Effector memory CD4-positive, alpha-beta T cell (primary cell): ENCODE results near the gene SPC25.

Experiments
- DNase-seq, 3 donors: peaks; one replicate each; pipeline ENCODE4 v3.0.0-alpha.2; 2020
- H3K27ac ChIP-seq: 2 replicates; pipeline ENCODE4 v1.7.0; 2013; ENCODE audit warnings: mild to moderate bottlenecking, low read length, moderate library complexity; ENCODE audit not compliant: insufficient read depth, poor library complexity, severe bottlenecking
- H3K27me3 ChIP-seq: replicated peaks from 2 replicates; pipeline ENCODE4 v1.7.0; 2013; ENCODE audit warnings: mild to moderate bottlenecking, low read length; ENCODE audit not compliant: insufficient read depth, control insufficient read depth, poor library complexity, severe bottlenecking
- H3K36me3 ChIP-seq: 2 replicates; pipeline ENCODE4 v1.7.0; 2013; ENCODE audit warnings: mild to moderate bottlenecking, low read length, moderate library complexity; ENCODE audit not compliant: control insufficient read depth, insufficient read depth
- H3K4me1 ChIP-seq: 2 replicates; pipeline ENCODE4 v1.7.0; 2013; ENCODE audit warnings: low read length, mild to moderate bottlenecking; ENCODE audit not compliant: control insufficient read depth, insufficient read depth, poor library complexity, severe bottlenecking
- H3K4me3 ChIP-seq: 2 replicates; pipeline ENCODE4 v1.7.0; 2013; ENCODE audit warnings: low read length, low read depth, mild to moderate bottlenecking; ENCODE audit not compliant: insufficient read depth, poor library complexity, severe bottlenecking
- H3K9me3 ChIP-seq: 2 replicates; pipeline ENCODE4 v1.7.0; 2013; ENCODE audit warnings: mild to moderate bottlenecking, low read length, moderate library complexity; ENCODE audit not compliant: control insufficient read depth

Gene SPC25

DNA sequence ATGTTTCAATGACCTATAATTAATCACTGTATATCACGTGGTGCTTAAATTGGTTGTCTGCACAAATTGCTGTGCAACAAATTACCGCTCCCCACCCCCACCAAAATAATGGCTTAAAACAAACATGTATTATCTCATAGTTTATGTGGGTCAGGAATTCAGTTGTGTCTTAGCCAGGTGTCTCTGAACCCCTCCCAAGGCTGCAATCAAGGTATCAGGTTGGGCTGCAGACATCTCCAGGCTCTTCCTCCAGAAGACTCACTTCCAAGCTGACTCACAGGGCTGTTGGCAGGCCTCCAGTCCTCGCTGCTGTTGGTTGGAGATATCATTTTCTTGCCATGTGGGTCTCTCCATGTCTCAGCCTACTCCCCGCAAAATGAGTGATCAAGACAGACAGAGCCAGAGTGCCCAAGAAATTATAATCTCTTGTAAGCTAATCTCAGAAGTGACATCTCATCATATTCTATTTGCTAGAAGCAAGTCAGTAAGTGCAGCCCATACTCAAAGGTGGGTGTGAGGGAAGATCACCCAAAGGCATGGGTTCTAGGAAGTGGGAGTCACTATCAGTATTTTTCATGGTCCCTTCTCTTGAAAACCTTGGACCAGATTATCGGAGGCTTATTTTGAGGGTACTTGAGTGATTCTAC lies 38.4 kb downstream of the SPC25 start:
- H3K9me3 ChIP-seq: no peaks in the 10 kb centered on the region
- no peaks in the 10 kb centered on the region for H3K4me1 ChIP-seq
- H3K27ac ChIP-seq: no peak overlapping the region
- no peak for DNase-seq
- no peaks in the 10 kb centered on the region for H3K36me3 ChIP-seq
- H3K4me3 ChIP-seq: no peak overlapping the region
- H3K27me3 ChIP-seq: no peaks in the 10 kb centered on the region

DNA sequence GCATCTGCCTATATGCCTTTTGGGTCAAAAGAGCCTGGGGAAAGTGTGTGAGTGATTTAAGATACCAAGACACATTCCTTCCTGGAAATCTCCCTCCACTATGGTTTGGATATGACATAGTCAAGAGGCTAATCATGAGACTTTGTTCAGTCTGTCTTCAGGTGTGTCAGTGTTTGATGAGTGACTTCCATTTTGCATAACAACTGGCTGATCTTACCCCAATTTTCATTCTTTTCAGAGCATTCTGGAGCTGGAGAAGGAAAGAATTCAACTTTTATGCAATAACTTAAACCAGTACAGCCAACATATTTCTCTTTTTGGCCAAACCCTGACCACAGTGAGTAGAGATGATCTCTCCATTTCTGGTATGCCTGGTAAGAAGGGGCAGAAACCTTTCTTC lies 39.4 kb downstream of the SPC25 start:
- Histone ChIP-seq H3K4me1 (no peaks in the 10 kb centered on the region), H3K36me3 (no peaks in the 10 kb centered on the region)
- no peak for DNase-seq

DNA sequence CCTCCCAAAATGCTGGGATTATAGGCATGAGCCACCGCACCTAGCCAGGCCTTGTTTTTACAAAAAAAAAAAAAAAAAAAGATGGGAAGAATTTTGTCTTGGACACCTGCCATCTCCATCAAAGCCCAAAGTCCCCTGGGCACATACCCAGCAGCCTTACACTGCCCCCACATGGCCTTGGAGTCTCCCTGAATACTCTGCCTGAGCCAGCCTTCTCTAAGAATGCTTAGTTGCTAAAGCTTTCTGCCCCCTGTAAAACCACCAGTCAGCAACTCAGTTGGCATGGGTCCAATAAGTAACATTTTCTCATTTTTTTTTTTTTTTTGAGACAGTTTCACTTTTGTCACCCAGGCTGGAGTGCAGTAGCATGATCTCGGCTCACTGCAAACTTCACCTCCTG lies 40.6 kb downstream of the SPC25 start:
- Histone ChIP-seq H3K9me3 (no peaks in the 10 kb centered on the region), H3K36me3 (no peaks in the 10 kb centered on the region), H3K27me3 (no peaks in the 10 kb centered on the region), H3K27ac (no peak overlapping the region), H3K4me1 (no peaks in the 10 kb centered on the region), H3K4me3 (no peak overlapping the region)
- DNase-seq: no peak

More for the DNA sequence above, 39.4 kb downstream of the SPC25 start:
- Histone ChIP-seq H3K27ac (no peak overlapping the region), H3K9me3 (no peaks in the 10 kb centered on the region), H3K4me3 (no peak overlapping the region), H3K27me3 (no peaks in the 10 kb centered on the region)

DNA sequence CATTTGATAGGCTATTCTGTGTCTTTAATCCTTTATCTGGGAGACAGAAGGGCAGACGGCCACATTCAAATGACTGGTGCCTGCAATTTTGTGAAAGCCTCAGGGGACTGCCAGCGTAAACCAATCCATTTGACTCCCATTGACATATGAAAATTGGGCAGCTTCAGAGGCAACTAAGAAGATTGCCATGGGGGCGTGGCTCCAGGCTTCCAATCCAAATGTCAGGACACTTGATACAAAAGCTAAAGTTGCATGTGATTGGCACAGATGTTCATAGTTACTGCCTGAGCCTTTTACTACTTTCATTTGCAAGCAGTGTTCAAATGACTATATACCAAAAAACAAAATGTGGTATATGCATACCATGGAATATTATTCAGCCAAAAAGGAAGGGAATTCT lies 42.0 kb downstream of the SPC25 start:
- no peak for DNase-seq
- Histone ChIP-seq H3K36me3 (no peaks in the 10 kb centered on the region), H3K4me3 (no peak overlapping the region), H3K27me3 (no peaks in the 10 kb centered on the region), H3K27ac (no peak overlapping the region), H3K9me3 (no peaks in the 10 kb centered on the region), H3K4me1 (no peaks in the 10 kb centered on the region)

DNA sequence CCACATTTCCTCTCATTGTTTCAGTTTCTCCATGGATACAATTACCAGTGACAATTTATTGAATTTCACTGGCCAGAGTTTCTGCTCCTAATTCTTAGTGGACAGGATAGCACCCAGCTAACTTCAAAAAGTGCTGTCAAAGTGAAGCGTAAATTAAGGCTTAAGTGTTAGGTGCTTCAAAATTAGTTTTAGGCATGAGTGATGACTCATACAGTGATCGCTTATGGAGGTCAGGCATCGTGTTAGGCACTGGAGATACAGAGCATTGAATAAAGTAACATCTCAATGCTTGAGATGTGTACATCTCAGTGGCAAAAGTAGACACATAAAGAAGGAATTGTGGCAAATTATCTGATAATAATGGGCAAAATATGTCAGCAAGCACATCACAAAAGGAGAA lies 47.0 kb downstream of the SPC25 start:
- H3K27me3 ChIP-seq: no peaks in the 10 kb centered on the region
- no peak for DNase-seq
- no peaks in the 10 kb centered on the region for H3K36me3 ChIP-seq
- no peaks in the 10 kb centered on the region for H3K9me3 ChIP-seq
- no peaks in the 10 kb centered on the region for H3K4me1 ChIP-seq
- H3K4me3 ChIP-seq: no peak overlapping the region
- H3K27ac ChIP-seq: no peak overlapping the region

DNA sequence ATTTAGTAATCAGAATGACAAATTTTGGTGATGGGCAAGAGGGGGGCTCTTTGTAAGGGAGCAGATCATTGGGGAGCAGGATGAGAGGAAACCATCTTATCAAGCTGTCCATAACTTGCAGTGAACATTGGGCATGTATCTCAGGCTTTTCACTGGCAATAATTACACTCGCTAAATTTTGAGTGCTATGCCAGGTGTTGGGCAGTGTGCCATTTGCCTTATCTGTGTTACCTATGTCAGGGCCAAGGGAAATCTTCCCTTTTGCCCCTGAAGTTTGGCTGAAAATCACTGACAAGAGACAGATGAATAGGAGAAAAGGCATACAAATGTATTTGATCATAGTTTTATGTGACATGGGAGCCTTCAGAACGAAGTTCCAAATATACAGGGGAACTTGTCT lies 48.8 kb downstream of the SPC25 start:
- Histone ChIP-seq H3K27me3 (no peaks in the 10 kb centered on the region), H3K36me3 (no peaks in the 10 kb centered on the region), H3K27ac (no peak overlapping the region), H3K4me1 (no peaks in the 10 kb centered on the region), H3K4me3 (no peak overlapping the region), H3K9me3 (no peaks in the 10 kb centered on the region)
- no peak for DNase-seq

DNA sequence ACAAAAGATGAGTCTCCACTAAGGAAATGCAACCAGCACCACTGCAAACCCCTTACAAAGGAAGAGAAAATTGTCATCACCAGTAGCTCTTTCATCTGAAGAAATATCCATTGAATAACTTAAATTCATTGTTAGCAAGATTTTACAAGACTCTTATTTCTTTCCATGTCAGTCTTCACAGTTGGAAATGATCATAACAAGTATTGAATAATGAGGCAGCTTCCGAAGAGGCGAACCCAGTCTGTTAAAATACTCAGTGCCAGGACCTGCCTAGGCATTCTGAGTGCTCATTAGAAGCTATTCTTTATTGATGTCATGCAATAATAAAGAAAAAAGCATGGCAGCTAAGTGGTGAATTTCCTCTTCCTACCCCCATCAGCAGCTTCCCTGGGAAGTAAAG lies 54.3 kb downstream of the SPC25 start:
- Histone ChIP-seq H3K4me3 (no peak overlapping the region), H3K4me1 (no peaks in the 10 kb centered on the region), H3K27me3 (no peaks in the 10 kb centered on the region), H3K36me3 (no peaks in the 10 kb centered on the region), H3K9me3 (no peaks in the 10 kb centered on the region), H3K27ac (no peak overlapping the region)
- no peak for DNase-seq

DNA sequence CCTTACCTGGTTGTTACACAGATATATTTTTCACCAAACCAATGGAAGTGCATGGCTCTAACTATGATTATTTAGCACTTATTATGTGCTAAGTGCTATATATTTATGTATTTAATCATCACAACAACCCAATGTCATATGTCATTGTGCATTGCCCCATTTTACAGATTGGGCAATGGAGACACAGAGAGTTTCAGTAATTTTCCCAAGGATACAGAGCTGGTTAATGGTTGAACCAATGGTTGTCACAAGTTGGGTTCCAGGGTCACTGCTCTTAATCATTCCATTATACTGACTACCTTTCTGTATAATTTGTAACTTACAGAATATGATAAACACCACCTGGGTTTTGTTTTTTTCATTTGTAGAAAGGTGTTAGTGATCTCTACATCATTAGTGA lies 58.6 kb downstream of the SPC25 start:
- no peaks in the 10 kb centered on the region for H3K4me1 ChIP-seq
- no peaks in the 10 kb centered on the region for H3K36me3 ChIP-seq
- no peaks in the 10 kb centered on the region for H3K9me3 ChIP-seq
- no peak for DNase-seq
- H3K4me3 ChIP-seq: no peak overlapping the region
- H3K27ac ChIP-seq: no peak overlapping the region
- no peaks in the 10 kb centered on the region for H3K27me3 ChIP-seq

DNA sequence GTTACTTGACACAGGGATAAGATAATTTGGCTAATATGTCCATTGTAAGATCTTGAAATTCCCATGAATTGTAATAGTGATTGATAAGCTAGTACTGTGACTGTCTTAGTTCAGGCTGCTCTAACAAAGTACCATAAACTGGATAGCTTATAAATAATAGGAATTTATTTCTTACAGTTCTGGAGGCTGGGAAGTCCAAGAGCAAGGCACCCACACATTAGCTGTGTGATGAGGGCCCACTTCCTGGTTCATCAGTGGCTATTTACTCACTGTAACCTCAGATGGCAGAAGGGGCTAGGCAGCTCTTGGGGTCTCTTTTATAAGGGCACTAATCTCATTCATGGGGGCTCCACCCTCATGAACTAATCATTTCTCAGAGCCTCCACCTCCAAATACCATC lies 59.3 kb downstream of the SPC25 start:
- no peaks in the 10 kb centered on the region for H3K36me3 ChIP-seq
- no peak overlapping the region for H3K4me3 ChIP-seq
- DNase-seq: no peak
- H3K27me3 ChIP-seq: no peaks in the 10 kb centered on the region
- H3K9me3 ChIP-seq: no peaks in the 10 kb centered on the region
- H3K27ac ChIP-seq: no peak overlapping the region
- H3K4me1 ChIP-seq: no peaks in the 10 kb centered on the region

DNA sequence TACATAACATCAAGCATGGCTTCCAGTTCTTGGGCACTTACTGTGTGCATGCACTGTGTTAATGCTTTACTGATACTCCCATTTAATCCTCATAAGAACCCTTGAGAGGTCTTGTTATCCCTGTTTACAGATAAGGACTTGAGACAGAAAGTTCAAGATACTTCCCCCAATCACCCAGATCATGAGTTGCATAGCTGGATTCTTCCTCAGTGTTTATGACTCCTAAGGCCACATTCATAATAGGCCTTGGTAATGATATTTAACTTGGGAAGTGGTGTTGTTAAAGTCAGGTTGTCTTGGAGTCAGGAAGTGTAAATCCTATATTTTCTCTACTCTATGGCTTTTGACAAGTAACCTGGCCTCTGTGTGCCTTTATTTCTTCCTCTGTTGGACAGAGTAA lies 65.1 kb downstream of the SPC25 start:
- Histone ChIP-seq H3K4me3 (no peak overlapping the region), H3K4me1 (no peaks in the 10 kb centered on the region), H3K9me3 (no peaks in the 10 kb centered on the region), H3K27ac (no peak overlapping the region), H3K36me3 (no peaks in the 10 kb centered on the region), H3K27me3 (no peaks in the 10 kb centered on the region)
- DNase-seq: no peak
